Tibial nerve (tissue), 4 donors: ENCODE measurements around the gene UTS2. TPM values are rescaled to one million over a fixed set of nuclear protein-coding genes. Genes with fewer than 3 reads are reported as not detected.

Experiments used
- DNase-seq, 2 donors: peaks; one replicate each; pipeline ENCODE4 v3.0.0-alpha.2; 2019; ENCODE audit warnings: low spot score in 2 of 2
- H3K27ac ChIP-seq, 4 donors: fragments of 200-600 bp; sonication (generic) in 3 of 4; one replicate each; pipeline ENCODE4 v1.5.1; 2017 to 2019; ENCODE audit warnings: mild to moderate bottlenecking in 1 of 4
- H3K27me3 ChIP-seq, 2 donors: fragments of 200-600 bp; sonication (generic) in 1 of 2; one replicate each; pipeline versions ENCODE4 v1.5.1 to v1.6.0; 2017 to 2019
- H3K36me3 ChIP-seq, 3 donors: fragments of 200-600 bp; sonication (generic); one replicate each; pipeline ENCODE4 v1.5.1; 2018 to 2019
- H3K4me1 ChIP-seq, 4 donors: fragments of 200-600 bp; sonication (generic) in 3 of 4; one replicate each; pipeline ENCODE4 v1.5.1; 2017 to 2019
- H3K4me3 ChIP-seq, 4 donors: fragments of 200-600 bp; sonication (generic) in 3 of 4; one replicate each; pipeline ENCODE4 v1.5.1; 2017 to 2019; ENCODE audit warnings: mild to moderate bottlenecking in 1 of 4, moderate library complexity in 1 of 4
- H3K9me3 ChIP-seq, 4 donors: fragments of 200-600 bp; sonication (generic) in 3 of 4; one replicate each; pipeline ENCODE4 v1.5.1; 2017 to 2019
- EP300 ChIP-seq, 2 donors: sonication (generic); formaldehyde crosslinking; IDR thresholded peaks; one replicate each; pipeline ENCODE4 v1.6.1; 2017; ENCODE audit warnings: antibody characterized with exemption in 2 of 2, mild to moderate bottlenecking in 1 of 2
- POLR2A ChIP-seq, 2 donors: fragments of 450-650 bp; IDR thresholded peaks; one replicate each; pipeline ENCODE4 v1.6.1; 2017; ENCODE audit warnings: antibody characterized with exemption in 2 of 2, mild to moderate bottlenecking in 2 of 2, moderate library complexity in 2 of 2
- WGBS, 2 donors: methylation state at CpG; one replicate each; pipeline ENCODE4 v1.1.5; 2018; 5-methylcytosine and 5-hydroxymethylcytosine counted together
- total RNA-seq, 4 donors: library from RNA; depleted of rRNA; stranded (reverse); fragments of >200 nt; gene quantifications; one replicate each; pipeline ENCODE4 v1.1.0, GENCODE V29; 2016
- TF ChIP-seq, protein P1 (sequence below), 5 experiments: fragments of 200-600 bp in 3 of 5; fragments of 450-650 bp in 2 of 5; sonication (generic) in 3 of 5; IDR thresholded peaks; one replicate each; pipeline ENCODE4 v1.5.1; 2016 to 2019; ENCODE audit warnings: antibody characterized with exemption in 5 of 5, mild to moderate bottlenecking in 3 of 5, moderate library complexity in 2 of 5

Gene UTS2
- total RNA-seq, 4 donors from 2014 or later, result 0.84 TPM; not detected in 3

GRCh38 chr1:7885513-7886404 is 32.9 kb upstream of the UTS2 start:
- peaks cover 0 to 3% (median 0%) of the 10 kb centered on the region in 4 donors for H3K4me1 ChIP-seq
- 29 to 30% methylated on average over 24 to 26 of the region's 27 CpGs for WGBS, 2 donors
- no peak for DNase-seq
- peaks cover 0 to 41% of the 10 kb centered on the region in 2 donors for H3K27me3 ChIP-seq
- no peak overlapping the region for H3K27ac ChIP-seq
- no peak overlapping the region for H3K4me3 ChIP-seq
- no peaks in the 10 kb centered on the region for H3K36me3 ChIP-seq
- no peaks in the 10 kb centered on the region for H3K9me3 ChIP-seq
- TF ChIP-seq, protein P1, sequence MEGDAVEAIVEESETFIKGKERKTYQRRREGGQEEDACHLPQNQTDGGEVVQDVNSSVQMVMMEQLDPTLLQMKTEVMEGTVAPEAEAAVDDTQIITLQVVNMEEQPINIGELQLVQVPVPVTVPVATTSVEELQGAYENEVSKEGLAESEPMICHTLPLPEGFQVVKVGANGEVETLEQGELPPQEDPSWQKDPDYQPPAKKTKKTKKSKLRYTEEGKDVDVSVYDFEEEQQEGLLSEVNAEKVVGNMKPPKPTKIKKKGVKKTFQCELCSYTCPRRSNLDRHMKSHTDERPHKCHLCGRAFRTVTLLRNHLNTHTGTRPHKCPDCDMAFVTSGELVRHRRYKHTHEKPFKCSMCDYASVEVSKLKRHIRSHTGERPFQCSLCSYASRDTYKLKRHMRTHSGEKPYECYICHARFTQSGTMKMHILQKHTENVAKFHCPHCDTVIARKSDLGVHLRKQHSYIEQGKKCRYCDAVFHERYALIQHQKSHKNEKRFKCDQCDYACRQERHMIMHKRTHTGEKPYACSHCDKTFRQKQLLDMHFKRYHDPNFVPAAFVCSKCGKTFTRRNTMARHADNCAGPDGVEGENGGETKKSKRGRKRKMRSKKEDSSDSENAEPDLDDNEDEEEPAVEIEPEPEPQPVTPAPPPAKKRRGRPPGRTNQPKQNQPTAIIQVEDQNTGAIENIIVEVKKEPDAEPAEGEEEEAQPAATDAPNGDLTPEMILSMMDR (IDR thresholded peaks at IDR 0.05), result no peak
- TF ChIP-seq POLR2A (IDR thresholded peaks at IDR 0.05) (no peak), EP300 (IDR thresholded peaks at IDR 0.05) (no peak)

DNA sequence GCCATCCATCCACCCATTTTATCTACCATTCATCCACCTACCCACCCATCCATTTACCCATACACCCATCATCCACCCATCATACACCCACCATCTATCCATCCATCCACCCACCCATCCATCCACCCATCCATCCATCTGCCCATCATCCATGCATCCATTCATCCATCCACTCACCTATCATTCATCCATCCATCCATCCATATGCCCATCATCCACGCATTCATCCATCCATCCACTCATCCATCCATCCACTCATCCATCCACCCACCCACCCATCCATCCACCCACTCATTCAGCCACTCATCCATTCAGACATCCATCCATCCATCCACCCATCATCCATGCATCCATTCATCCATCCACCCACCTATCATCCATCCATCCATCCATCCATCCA is 31.9 kb upstream of the UTS2 start:
- no peak overlapping the region for H3K4me3 ChIP-seq
- no peaks in the 10 kb centered on the region for H3K9me3 ChIP-seq
- H3K27me3 ChIP-seq, result peaks cover 0 to 38% of the 10 kb centered on the region in 2 donors
- peaks cover 0 to 3% (median 0%) of the 10 kb centered on the region in 4 donors for H3K4me1 ChIP-seq
- H3K36me3 ChIP-seq, result no peaks in the 10 kb centered on the region
- 96 to 100% methylated on average over 1 of the region's 1 CpG for WGBS, 2 donors
- TF ChIP-seq EP300 (IDR thresholded peaks at IDR 0.05), result no peak
- no peak for TF ChIP-seq POLR2A (IDR thresholded peaks at IDR 0.05)
- TF ChIP-seq, protein P1 (IDR thresholded peaks at IDR 0.05), result no peak
- DNase-seq, result no peak
- no peak overlapping the region for H3K27ac ChIP-seq

DNA sequence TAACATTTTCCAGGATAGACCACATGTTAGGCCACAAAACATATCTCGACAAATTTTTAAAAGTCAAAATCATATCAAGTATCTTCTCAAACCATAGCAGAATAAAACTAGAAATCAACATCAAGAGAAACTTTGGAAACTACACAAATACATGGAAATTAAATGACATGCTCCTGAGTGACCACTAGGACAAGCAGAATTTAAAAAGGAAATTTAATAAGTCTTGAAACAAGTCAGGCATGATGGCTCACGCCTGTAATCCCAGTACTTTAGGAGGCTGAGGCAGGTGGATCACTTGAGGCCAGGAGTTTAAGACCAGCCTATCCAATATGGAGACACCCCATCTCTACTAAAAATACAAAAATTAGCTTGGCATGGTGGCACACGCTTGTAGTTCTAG is 26.4 kb upstream of the UTS2 start:
- WGBS, 2 donors, result 88% methylated on average over 3 of the region's 3 CpGs
- no peak for TF ChIP-seq EP300 (IDR thresholded peaks at IDR 0.05)
- TF ChIP-seq, protein P1 (IDR thresholded peaks at IDR 0.05), result no peak
- no peak for TF ChIP-seq POLR2A (IDR thresholded peaks at IDR 0.05)
- H3K4me1 ChIP-seq, result no peaks in the 10 kb centered on the region
- peaks cover 0 to 15% (median 3%) of the 10 kb centered on the region in 4 donors for H3K9me3 ChIP-seq
- H3K4me3 ChIP-seq, result no peak overlapping the region
- H3K27me3 ChIP-seq, result no peaks in the 10 kb centered on the region
- no peaks in the 10 kb centered on the region for H3K36me3 ChIP-seq
- no peak overlapping the region for H3K27ac ChIP-seq
- DNase-seq, result no peak

DNA sequence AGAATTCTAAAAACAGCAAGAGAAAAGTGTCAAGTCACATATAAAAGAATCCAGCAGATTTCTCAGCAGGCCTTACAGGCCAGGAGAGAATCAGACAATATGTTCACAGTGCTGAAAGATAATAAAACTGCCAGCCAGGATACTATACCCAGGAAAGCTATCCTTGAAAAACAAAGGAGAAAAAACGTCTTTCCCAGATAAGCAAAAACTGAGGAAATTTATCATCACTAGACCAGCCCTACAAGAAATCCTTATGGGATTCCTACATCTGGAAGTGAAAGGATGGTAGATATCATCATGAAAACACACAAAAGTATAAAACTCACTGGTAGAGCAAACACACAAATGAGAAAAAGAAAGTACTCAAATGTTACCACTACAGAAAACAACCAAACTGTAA is 25.2 kb upstream of the UTS2 start:
- H3K27ac ChIP-seq, result no peak overlapping the region
- WGBS, 2 donors, result 58 to 66% methylated on average over 1 of the region's 1 CpG

More for the DNA sequence above, 25.2 kb upstream of the UTS2 start:
- no peak for TF ChIP-seq POLR2A (IDR thresholded peaks at IDR 0.05)
- TF ChIP-seq EP300 (IDR thresholded peaks at IDR 0.05), result no peak
- TF ChIP-seq, protein P1 (IDR thresholded peaks at IDR 0.05), result no peak
- no peaks in the 10 kb centered on the region for H3K36me3 ChIP-seq
- no peaks in the 10 kb centered on the region for H3K27me3 ChIP-seq
- H3K4me3 ChIP-seq, result no peak overlapping the region
- H3K4me1 ChIP-seq, result no peaks in the 10 kb centered on the region
- DNase-seq, result no peak
- peaks cover 0 to 15% (median 3%) of the 10 kb centered on the region in 4 donors for H3K9me3 ChIP-seq
